ENCODE data around the gene VAV1.

GRCh38 chr19:6891761-6892385, 119.4 kb downstream of the VAV1 start:
- TF ChIP-seq, protein P1, sequence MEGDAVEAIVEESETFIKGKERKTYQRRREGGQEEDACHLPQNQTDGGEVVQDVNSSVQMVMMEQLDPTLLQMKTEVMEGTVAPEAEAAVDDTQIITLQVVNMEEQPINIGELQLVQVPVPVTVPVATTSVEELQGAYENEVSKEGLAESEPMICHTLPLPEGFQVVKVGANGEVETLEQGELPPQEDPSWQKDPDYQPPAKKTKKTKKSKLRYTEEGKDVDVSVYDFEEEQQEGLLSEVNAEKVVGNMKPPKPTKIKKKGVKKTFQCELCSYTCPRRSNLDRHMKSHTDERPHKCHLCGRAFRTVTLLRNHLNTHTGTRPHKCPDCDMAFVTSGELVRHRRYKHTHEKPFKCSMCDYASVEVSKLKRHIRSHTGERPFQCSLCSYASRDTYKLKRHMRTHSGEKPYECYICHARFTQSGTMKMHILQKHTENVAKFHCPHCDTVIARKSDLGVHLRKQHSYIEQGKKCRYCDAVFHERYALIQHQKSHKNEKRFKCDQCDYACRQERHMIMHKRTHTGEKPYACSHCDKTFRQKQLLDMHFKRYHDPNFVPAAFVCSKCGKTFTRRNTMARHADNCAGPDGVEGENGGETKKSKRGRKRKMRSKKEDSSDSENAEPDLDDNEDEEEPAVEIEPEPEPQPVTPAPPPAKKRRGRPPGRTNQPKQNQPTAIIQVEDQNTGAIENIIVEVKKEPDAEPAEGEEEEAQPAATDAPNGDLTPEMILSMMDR (IDR thresholded peaks at IDR 0.05) = no peak
- TF ChIP-seq POLR2A (IDR thresholded peaks at IDR 0.05) = no peak

All from esophagus squamous epithelium (tissue), 4 donors.